Measurements from ENCODE around the gene NUMBL.

The NUMBL gene

GRCh38 chr19:40691421-40692211 is 1.2 kb upstream of the NUMBL start:
- in situ Hi-C loops (cut with MboI; ENCODE audit: low sequenced_read_pairs) = no loop called here

GRCh38 chr19:40690693-40691420 is 406 bp upstream of the NUMBL start:
- in situ Hi-C loops (cut with MboI; ENCODE audit: low sequenced_read_pairs) = no loop called here

- in situ Hi-C loops (cut with MboI; ENCODE audit: low sequenced_read_pairs) = no loop called here
Measured at GRCh38 chr19:40689339-40690049, 957 bp downstream of the NUMBL start.

- in situ Hi-C loops (cut with MboI; ENCODE audit: low sequenced_read_pairs) = no loop called here
Measured at GRCh38 chr19:40688987-40689338, 1.5 kb downstream of the NUMBL start.

- in situ Hi-C loops (cut with MboI; ENCODE audit: low sequenced_read_pairs) = no loop called here
Measured at GRCh38 chr19:40688309-40688708, 2.1 kb downstream of the NUMBL start.

- in situ Hi-C loops (cut with MboI; ENCODE audit: low sequenced_read_pairs) = no loop called here
Measured at GRCh38 chr19:40687525-40688016, 2.9 kb downstream of the NUMBL start.

- in situ Hi-C loops (cut with MboI; ENCODE audit: low sequenced_read_pairs) = no loop called here
Measured at GRCh38 chr19:40686882-40687524, 3.4 kb downstream of the NUMBL start.

- in situ Hi-C loops (cut with MboI; ENCODE audit: low sequenced_read_pairs) = no loop called here
Measured at GRCh38 chr19:40685563-40685962, 4.9 kb downstream of the NUMBL start.

- in situ Hi-C loops (cut with MboI; ENCODE audit: low sequenced_read_pairs) = no loop called here
Measured at GRCh38 chr19:40685016-40685526, 5.4 kb downstream of the NUMBL start.

- in situ Hi-C loops (cut with MboI; ENCODE audit: low sequenced_read_pairs) = no loop called here
Measured at GRCh38 chr19:40684280-40684679, 6.2 kb downstream of the NUMBL start.

GRCh38 chr19:40683437-40683836 is 7.0 kb downstream of the NUMBL start:
- in situ Hi-C loops (cut with MboI; ENCODE audit: low sequenced_read_pairs) = no loop called here

- in situ Hi-C loops (cut with MboI; ENCODE audit: low sequenced_read_pairs) = no loop called here
Measured at GRCh38 chr19:40682431-40682964, 8.0 kb downstream of the NUMBL start.

GRCh38 chr19:40681039-40681438 is 9.4 kb downstream of the NUMBL start:
- in situ Hi-C loops (cut with MboI; ENCODE audit: low sequenced_read_pairs) = no loop called here

GRCh38 chr19:40677156-40677555 is 13.3 kb downstream of the NUMBL start:
- in situ Hi-C loops (cut with MboI; ENCODE audit: low sequenced_read_pairs) = no loop called here

GRCh38 chr19:40674291-40674690 is 16.2 kb downstream of the NUMBL start:
- in situ Hi-C loops (cut with MboI; ENCODE audit: low sequenced_read_pairs) = loop anchor here (25.0 kb wide), 1 partner anchor 288 kb away; no protein-coding TSS in a partner anchor

GRCh38 chr19:40673397-40673796 is 17.1 kb downstream of the NUMBL start:
- in situ Hi-C loops (cut with MboI; ENCODE audit: low sequenced_read_pairs) = loop anchor here (25.0 kb wide), 1 partner anchor 289 kb away; no protein-coding TSS in a partner anchor

- in situ Hi-C loops (cut with MboI; ENCODE audit: low sequenced_read_pairs) = loop anchor here (25.0 kb wide), 1 partner anchor 290 kb away; no protein-coding TSS in a partner anchor
Measured at GRCh38 chr19:40672573-40673299, 17.7 kb downstream of the NUMBL start.

- in situ Hi-C loops (cut with MboI; ENCODE audit: low sequenced_read_pairs) = loop anchor here (25.0 kb wide), 1 partner anchor 290 kb away; no protein-coding TSS in a partner anchor
Measured at GRCh38 chr19:40672038-40672437, 18.4 kb downstream of the NUMBL start.

- in situ Hi-C loops (cut with MboI; ENCODE audit: low sequenced_read_pairs) = loop anchor here (25.0 kb wide), 1 partner anchor 291 kb away; no protein-coding TSS in a partner anchor
Measured at GRCh38 chr19:40671404-40671803, 19.0 kb downstream of the NUMBL start.
